BLaER1 treated with 17β-estradiol and CSF1 and Interleukin-3, amounts not matched to agents 10 nM and 100 nM (cell line): ENCODE data around the gene FAM24B.

Experiments
- H3K27ac ChIP-seq, 11 experiments: shearing (Covaris generic); formaldehyde crosslinking; 2 replicates each; pipeline ENCODE4 v1.8.1; 2022
- H3K27me3 ChIP-seq, 11 experiments: shearing (Covaris generic); formaldehyde crosslinking; 2 replicates each; pipeline ENCODE4 v1.8.1; 2022
- H3K36me3 ChIP-seq, 11 experiments: shearing (Covaris generic); formaldehyde crosslinking; 2 replicates each; pipeline ENCODE4 v1.8.1; 2022
- H3K4me1 ChIP-seq, 10 experiments: shearing (Covaris generic); formaldehyde crosslinking; 2 replicates each; pipeline ENCODE4 v1.8.1; 2022
- H3K4me2 ChIP-seq, 11 experiments: shearing (Covaris generic); formaldehyde crosslinking; 2 replicates each; pipeline ENCODE4 v1.8.1; 2022
- H3K4me3 ChIP-seq, 10 experiments: shearing (Covaris generic); formaldehyde crosslinking; 2 replicates each; pipeline ENCODE4 v1.8.1; 2022
- H3K9ac ChIP-seq, 11 experiments: shearing (Covaris generic); formaldehyde crosslinking; 2 replicates each; pipeline ENCODE4 v1.8.1; 2022
- H3K9me3 ChIP-seq, 11 experiments: shearing (Covaris generic); formaldehyde crosslinking; replicated peaks in 1 of 11; 2 replicates each; pipeline ENCODE4 v1.8.1; 2022
- H4K20me1 ChIP-seq, 11 experiments: shearing (Covaris generic); formaldehyde crosslinking; 2 replicates each; pipeline ENCODE4 v1.8.1; 2022
- Cebpa-rat ChIP-seq, 11 experiments: shearing (Covaris generic); IDR thresholded peaks; 2 replicates each; pipeline ENCODE4 v1.8.1; 2022

The FAM24B gene

DNA sequence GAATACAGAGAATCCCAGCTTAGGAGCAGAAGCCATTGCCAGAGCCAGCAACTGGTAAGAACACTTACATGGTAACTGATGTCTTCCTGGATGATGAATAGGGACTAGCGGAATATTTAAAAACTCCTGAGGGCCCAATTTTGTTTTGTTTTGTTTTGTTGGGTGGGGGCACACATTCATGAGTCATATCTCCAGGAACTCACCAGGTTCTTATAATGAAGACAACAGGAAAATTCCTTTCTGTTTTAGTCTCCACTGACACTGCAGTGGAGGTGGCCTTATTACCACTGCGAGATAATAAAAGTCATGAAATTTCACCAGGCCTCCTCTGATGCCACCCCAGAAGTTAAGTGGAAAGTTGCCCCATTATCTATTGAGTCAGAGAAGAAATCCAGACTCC, 27.1 kb downstream of the FAM24B start:
- H3K9me3 ChIP-seq: peaks cover 12 to 69% (median 38%) of the 10 kb centered on the region in 11 experiments; a peak in 17 of 22 replicates
- H4K20me1 ChIP-seq: no peaks in the 10 kb centered on the region
- H3K9ac ChIP-seq: no peak overlapping the region
- no peak overlapping the region for H3K4me2 ChIP-seq
- H3K36me3 ChIP-seq: peaks cover 0 to 8% (median 0%) of the 10 kb centered on the region in 11 experiments; a peak in 1 of 22 replicates
- no peaks in the 10 kb centered on the region for H3K27me3 ChIP-seq
- H3K4me3 ChIP-seq: no peak overlapping the region
- peaks cover 18 to 81% (median 56%) of the 10 kb centered on the region in 10 experiments for H3K4me1 ChIP-seq
- H3K27ac ChIP-seq: 0 out of 22 replicates have a peak overlapping the region, but pooled peaks of 1 of the 11 experiments have one; percentile 4
- no peak for TF ChIP-seq Cebpa-rat (IDR thresholded peaks at IDR 0.05)

DNA sequence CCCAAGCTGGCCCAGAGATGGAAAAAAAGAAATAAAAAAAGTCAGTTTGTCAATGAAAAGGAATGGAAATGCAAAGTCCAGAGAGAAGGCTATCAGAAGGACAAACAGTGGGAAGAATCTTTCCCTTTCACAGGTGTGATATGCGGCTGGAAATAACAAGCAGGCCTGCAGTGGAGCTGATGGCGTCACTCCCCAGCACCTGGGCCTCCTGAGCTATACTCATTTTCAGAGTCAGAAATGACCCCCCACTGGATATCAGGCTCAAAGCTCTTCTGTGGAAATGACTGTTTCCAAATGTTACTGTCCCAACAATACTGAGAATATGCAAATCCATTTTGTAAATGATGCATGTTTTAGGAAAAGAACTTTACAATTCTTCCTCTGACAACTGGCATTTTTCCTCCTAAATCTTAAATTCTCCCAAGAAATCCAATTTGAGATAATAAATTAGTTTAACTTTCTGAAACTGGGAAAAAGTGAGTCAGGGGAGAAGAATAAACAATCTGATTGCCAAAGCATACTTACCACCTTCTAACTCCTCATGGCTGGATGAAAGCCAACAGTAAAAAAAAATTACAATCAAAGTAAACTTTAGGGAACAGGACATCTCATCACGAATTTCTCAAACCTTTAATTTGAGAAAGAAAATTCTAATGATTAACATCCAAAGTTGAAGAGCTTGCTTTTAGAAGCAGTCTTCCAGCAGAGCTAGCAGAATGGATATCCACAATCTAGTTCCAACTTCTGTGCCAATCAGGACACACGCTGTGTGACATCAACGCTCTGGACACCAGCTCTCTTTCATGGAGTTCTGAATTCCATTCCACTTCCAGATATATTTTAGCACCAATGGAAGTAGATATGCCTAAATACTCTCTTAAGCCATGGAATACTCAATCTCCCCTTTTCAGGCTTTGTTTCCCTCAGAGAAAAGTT, 28.4 kb downstream of the FAM24B start:
- Histone ChIP-seq H3K4me3 (no peak overlapping the region), H3K27ac (peak overlapping the region in 3 of 11 experiments; percentile 71 to 80 (median 76); a peak in 4 of 22 replicates), H3K27me3 (no peaks in the 10 kb centered on the region), H3K9ac (no peak overlapping the region), H3K4me1 (peaks cover 13 to 81% (median 63%) of the 10 kb centered on the region in 10 experiments), H3K36me3 (peaks cover 0 to 8% (median 0%) of the 10 kb centered on the region in 11 experiments; a peak in 1 of 22 replicates), H4K20me1 (no peaks in the 10 kb centered on the region), H3K4me2 (peak overlapping the region in 8 of 11 experiments; percentile 62 to 88 (median 79); a peak in 12 of 22 replicates), H3K9me3 (peaks cover 12 to 59% (median 35%) of the 10 kb centered on the region in 11 experiments; a peak in 17 of 22 replicates)
- TF ChIP-seq Cebpa-rat (IDR thresholded peaks at IDR 0.05): no peak

DNA sequence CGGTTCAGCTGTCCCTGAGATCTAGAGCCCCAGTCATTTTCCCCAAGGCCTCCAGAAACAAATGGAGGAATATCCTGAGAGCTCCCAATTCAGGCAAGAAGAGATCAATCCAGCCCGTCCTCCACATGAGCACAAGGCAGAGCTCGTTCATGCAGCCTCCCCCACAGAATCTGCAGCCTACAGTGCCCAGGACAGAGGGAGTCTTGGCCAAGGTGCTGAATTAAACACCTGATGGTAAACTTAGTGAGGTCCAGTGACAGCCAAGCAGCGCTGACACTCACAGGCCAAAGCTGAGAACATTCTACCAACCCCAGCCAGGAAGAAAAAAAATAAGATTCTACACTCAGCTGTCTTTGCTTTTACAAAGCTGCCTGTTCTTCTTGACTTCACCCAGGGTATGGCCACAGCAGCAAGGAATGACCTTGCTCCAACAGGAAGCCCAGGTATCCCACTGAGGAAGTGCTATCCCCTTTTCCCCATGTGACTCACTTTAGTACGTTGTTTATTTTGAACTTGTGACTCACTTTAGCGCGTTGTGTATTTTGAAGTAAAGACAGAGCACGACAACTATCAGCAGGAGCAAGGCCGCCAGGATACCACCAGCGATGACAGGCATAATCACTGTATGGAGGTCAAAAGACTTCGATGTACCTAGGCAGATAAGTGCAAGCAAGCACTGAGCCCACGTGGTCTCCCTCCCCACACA, 29.3 kb downstream of the FAM24B start:
- H3K4me3 ChIP-seq: no peak overlapping the region
- H3K27me3 ChIP-seq: no peaks in the 10 kb centered on the region
- peak overlapping the region in 8 of 11 experiments; percentile 62 to 88 (median 79); a peak in 16 of 22 replicates for H3K4me2 ChIP-seq
- peaks cover 13 to 80% (median 68%) of the 10 kb centered on the region in 10 experiments for H3K4me1 ChIP-seq
- peak overlapping the region in 4 of 11 experiments; percentile 71 to 80 (median 74); a peak in 7 of 22 replicates for H3K27ac ChIP-seq
- no peaks in the 10 kb centered on the region for H4K20me1 ChIP-seq
- H3K9me3 ChIP-seq: peaks cover 7 to 55% (median 28%) of the 10 kb centered on the region in 11 experiments; a peak in 17 of 22 replicates
- no peak for TF ChIP-seq Cebpa-rat (IDR thresholded peaks at IDR 0.05)
- H3K9ac ChIP-seq: 0 out of 22 replicates have a peak overlapping the region, but pooled peaks of 1 of the 11 experiments have one; percentile 11
- peaks cover 0 to 8% (median 0%) of the 10 kb centered on the region in 11 experiments; a peak in 1 of 22 replicates for H3K36me3 ChIP-seq

DNA sequence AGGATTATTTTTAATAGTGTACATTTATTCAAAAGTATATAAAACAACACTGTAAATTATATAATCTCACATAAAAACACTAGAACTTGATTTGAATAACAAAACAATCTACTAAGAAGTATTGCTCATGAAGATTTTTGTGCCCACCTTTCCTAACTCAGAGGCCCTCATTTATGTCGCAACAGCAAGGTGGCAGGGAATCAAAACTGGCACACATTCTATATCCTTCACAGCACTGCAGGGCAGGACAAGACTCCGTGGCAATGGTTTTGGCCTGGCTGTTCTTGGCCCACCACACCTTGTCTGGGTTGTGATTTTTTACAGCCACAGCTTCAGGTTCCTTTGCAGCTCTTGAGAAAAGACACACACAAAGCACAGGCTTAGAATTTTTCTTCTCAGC, 30.3 kb downstream of the FAM24B start:
- TF ChIP-seq Cebpa-rat (IDR thresholded peaks at IDR 0.05): peak in 4 of 11 experiments; percentile 21 to 73 (median 40); a peak in 3 of 22 replicates
- H3K4me1 ChIP-seq: peaks cover 13 to 71% (median 61%) of the 10 kb centered on the region in 10 experiments
- peaks cover 0 to 8% (median 0%) of the 10 kb centered on the region in 11 experiments; a peak in 1 of 22 replicates for H3K36me3 ChIP-seq
- no peaks in the 10 kb centered on the region for H4K20me1 ChIP-seq
- H3K27me3 ChIP-seq: no peaks in the 10 kb centered on the region
- H3K4me2 ChIP-seq: peak overlapping the region in 9 of 11 experiments; percentile 54 to 88 (median 78); a peak in 18 of 22 replicates
- peak overlapping the region in 2 of 11 experiments; percentile 36 to 68; a peak in 1 of 22 replicates for H3K9ac ChIP-seq
- H3K9me3 ChIP-seq: peaks cover 7 to 46% (median 28%) of the 10 kb centered on the region in 11 experiments; a peak in 17 of 22 replicates
- peak overlapping the region in 6 of 11 experiments; percentile 21 to 80 (median 71); a peak in 11 of 22 replicates for H3K27ac ChIP-seq
- no peak overlapping the region; a peak in 1 of 20 replicates for H3K4me3 ChIP-seq

GRCh38 chr10:122847782-122848604, 31.4 kb downstream of the FAM24B start:
- Histone ChIP-seq H3K27ac (peak overlapping the region in 8 of 11 experiments; percentile 22 to 80 (median 62); a peak in 16 of 22 replicates), H3K9me3 (peaks cover 10 to 45% (median 30%) of the 10 kb centered on the region in 11 experiments; a peak in 19 of 22 replicates), H3K36me3 (peaks cover 0 to 8% (median 0%) of the 10 kb centered on the region in 11 experiments; a peak in 1 of 22 replicates), H3K4me2 (peak overlapping the region; percentile 19 to 88 (median 74); a peak in 21 of 22 replicates), H3K27me3 (no peaks in the 10 kb centered on the region), H3K4me3 (no peak overlapping the region; a peak in 1 of 20 replicates), H4K20me1 (no peaks in the 10 kb centered on the region), H3K9ac (peak overlapping the region in 6 of 11 experiments; percentile 6 to 68 (median 36); a peak in 7 of 22 replicates), H3K4me1 (peaks cover 13 to 60% (median 54%) of the 10 kb centered on the region in 10 experiments)
- TF ChIP-seq Cebpa-rat (IDR thresholded peaks at IDR 0.05): no peak

GRCh38 chr10:122845783-122846332, 33.5 kb downstream of the FAM24B start, which contains the start of gene CUZD1:
Gene CUZD1 (minus strand): TSS chr10:122845857. CDS start chr10:122845843, 14 bp downstream.
- Histone ChIP-seq H3K9ac (no peak within 1 kb of the TSS), H3K27ac (peak within 1 kb of the TSS in 4 of 11 experiments; percentile 71 to 80 (median 74); a peak in 7 of 22 replicates), H3K4me3 (peak within 1 kb of the TSS in 1 of 10 experiments; percentile 6; a peak in 1 of 20 replicates), H3K27me3 (no peaks in the 10 kb centered on the region), H4K20me1 (no peaks in the 10 kb centered on the region), H3K4me1 (peaks cover 13 to 55% (median 53%) of the 10 kb centered on the region in 10 experiments), H3K9me3 (peaks cover 13 to 44% (median 26%) of the 10 kb centered on the region in 11 experiments; a peak in 21 of 22 replicates), H3K4me2 (peak within 1 kb of the TSS in 9 of 11 experiments; percentile 54 to 88 (median 78); a peak in 15 of 22 replicates), H3K36me3 (peaks cover 0 to 3% (median 0%) of the 10 kb centered on the region in 11 experiments; a peak in 1 of 22 replicates)
- no peak for TF ChIP-seq Cebpa-rat (IDR thresholded peaks at IDR 0.05)

- no peak overlapping the region for H3K27ac ChIP-seq
- H3K4me2 ChIP-seq: no peak overlapping the region
- TF ChIP-seq Cebpa-rat (IDR thresholded peaks at IDR 0.05): no peak
- H3K9me3 ChIP-seq: peaks cover 13 to 34% (median 20%) of the 10 kb centered on the region in 11 experiments; a peak in 21 of 22 replicates
- H3K9ac ChIP-seq: no peak overlapping the region
- H3K4me3 ChIP-seq: no peak overlapping the region
- peaks cover 13 to 38% (median 36%) of the 10 kb centered on the region in 10 experiments for H3K4me1 ChIP-seq
- no peaks in the 10 kb centered on the region for H4K20me1 ChIP-seq
- peaks cover 0 to 3% (median 0%) of the 10 kb centered on the region in 11 experiments; a peak in 1 of 22 replicates for H3K36me3 ChIP-seq
- H3K27me3 ChIP-seq: no peaks in the 10 kb centered on the region
Measured at GRCh38 chr10:122844146-122844545, 35.2 kb downstream of the FAM24B start.
